VCaP (cell line): ENCODE results near the gene MICAL3.

Experiments
- H3K27ac ChIP-seq: fragments of 450-650 bp; 2 replicates; pipeline ENCODE4 v1.5.1; 2017
- CTCF ChIP-seq: fragments of 450-650 bp; conservative IDR thresholded peaks from 2 replicates; pipeline ENCODE4 v1.5.1; 2017; ENCODE audit warnings: mild to moderate bottlenecking, moderate library complexity

Gene MICAL3

GRCh38 chr22:17893900-17894535 is 130.3 kb downstream of the MICAL3 start:
- no peak overlapping the region for H3K27ac ChIP-seq
- no peak for TF ChIP-seq CTCF

- H3K27ac ChIP-seq: peak overlapping the region; percentile 48
- no peak for TF ChIP-seq CTCF
Observed at GRCh38 chr22:17892376-17892775, 132.0 kb downstream of the MICAL3 start.

- peak; percentile 66 for TF ChIP-seq CTCF
- peak overlapping the region; percentile 48 for H3K27ac ChIP-seq
Observed at GRCh38 chr22:17891481-17892167, 132.7 kb downstream of the MICAL3 start.

GRCh38 chr22:17890892-17891291 is 133.5 kb downstream of the MICAL3 start:
- peak overlapping the region; percentile 48 for H3K27ac ChIP-seq
- TF ChIP-seq CTCF: no peak

- TF ChIP-seq CTCF: no peak
Observed at GRCh38 chr22:17890245-17890671, 134.1 kb downstream of the MICAL3 start.

GRCh38 chr22:17888855-17889254 is 135.5 kb downstream of the MICAL3 start:
- TF ChIP-seq CTCF: no peak
- no peak overlapping the region for H3K27ac ChIP-seq

More at GRCh38 chr22:17890245-17890671, 134.1 kb downstream of the MICAL3 start:
- H3K27ac ChIP-seq: peak overlapping the region; percentile 48

- TF ChIP-seq CTCF: no peak
- no peak overlapping the region for H3K27ac ChIP-seq
Observed at GRCh38 chr22:17888439-17888838, 135.9 kb downstream of the MICAL3 start.
